Stimulated activated naive CD8-positive, alpha-beta T cell treated with anti-CD3 and anti-CD28 coated beads, Interleukin-15, amount 100 ng/mL, for 72 hours (primary cell): ENCODE data around the gene CACNB1.
A peak's percentile ranks its signal among the peaks of the same experiment; 100 is the strongest.

ENCODE experiments used
- ATAC-seq: fragments of 150-1000 bp; cut with Tn5 transposase; 2 replicates; pipeline ENCODE4 v1.10.0; 2021; ENCODE audit warnings: mild to moderate bottlenecking, moderate library complexity
- DNase-seq, 2 donors: peaks; one replicate each; pipeline ENCODE4 v3.0.0; 2021 to 2022
- H3K27ac Mint-ChIP-seq, 2 donors: one replicate each; pipeline ENCODE4 v1.8.0; 2022; ENCODE audit warnings: mild to moderate bottlenecking in 2 of 2, mixed read lengths in 2 of 2, moderate library complexity in 2 of 2
- H3K27me3 Mint-ChIP-seq: one replicate; pipeline ENCODE4 v1.8.0; 2022; ENCODE audit warnings: mixed read lengths
- H3K4me1 Mint-ChIP-seq: one replicate; pipeline ENCODE4 v1.8.0; 2022; ENCODE audit warnings: mild to moderate bottlenecking, mixed read lengths
- H3K4me3 Mint-ChIP-seq, 2 donors: one replicate each; pipeline ENCODE4 v1.8.0; 2022; ENCODE audit warnings: mild to moderate bottlenecking in 2 of 2, mixed read lengths in 2 of 2, moderate library complexity in 1 of 2
- H3K9me3 Mint-ChIP-seq, 2 donors: one replicate each; pipeline ENCODE4 v1.8.0; 2022; ENCODE audit warnings: mixed read lengths in 2 of 2

CACNB1 gene

GRCh38 chr17:39196808-39197291, 619 bp downstream of the CACNB1 start:
- ATAC-seq = no peak
- peaks cover 71% of the 10 kb centered on the region for H3K4me1 Mint-ChIP-seq

GRCh38 chr17:39196241-39196807, 1.1 kb downstream of the CACNB1 start:
- no peak for DNase-seq
- peaks cover 65% of the 10 kb centered on the region for H3K4me1 Mint-ChIP-seq

More at GRCh38 chr17:39196808-39197291, 619 bp downstream of the CACNB1 start:
- Mint-ChIP-seq H3K27me3 (no peaks in the 10 kb centered on the region), H3K9me3 (no peaks in the 10 kb centered on the region), H3K4me3 (peak overlapping the region; percentile 85 to 86), H3K27ac (peak overlapping the region in 1 of 2 donors; percentile 20)
- DNase-seq = no peak

GRCh38 chr17:39195568-39196160, 1.8 kb downstream of the CACNB1 start:
- peaks cover 60% of the 10 kb centered on the region for H3K4me1 Mint-ChIP-seq
- H3K4me3 Mint-ChIP-seq = peak overlapping the region; percentile 67 to 68
- ATAC-seq (no peak), DNase-seq (no peak)
- H3K27me3 Mint-ChIP-seq = no peaks in the 10 kb centered on the region
- no peak overlapping the region for H3K27ac Mint-ChIP-seq
- H3K9me3 Mint-ChIP-seq = no peaks in the 10 kb centered on the region

More at GRCh38 chr17:39196241-39196807, 1.1 kb downstream of the CACNB1 start:
- no peaks in the 10 kb centered on the region for H3K9me3 Mint-ChIP-seq
- peak overlapping the region in 1 of 2 donors; percentile 10 for H3K27ac Mint-ChIP-seq
- no peaks in the 10 kb centered on the region for H3K27me3 Mint-ChIP-seq
- H3K4me3 Mint-ChIP-seq = peak overlapping the region; percentile 67 to 68
- ATAC-seq = no peak

GRCh38 chr17:39194985-39195524, 2.4 kb downstream of the CACNB1 start:
- H3K27ac Mint-ChIP-seq = no peak overlapping the region

GRCh38 chr17:39194089-39194984, 3.1 kb downstream of the CACNB1 start:
- H3K4me1 Mint-ChIP-seq = peaks cover 50% of the 10 kb centered on the region
- no peak overlapping the region for H3K27ac Mint-ChIP-seq
- no peak overlapping the region for H3K4me3 Mint-ChIP-seq
- H3K27me3 Mint-ChIP-seq = no peaks in the 10 kb centered on the region
- H3K9me3 Mint-ChIP-seq = no peaks in the 10 kb centered on the region
- ATAC-seq = no peak
- DNase-seq = no peak

More at GRCh38 chr17:39194985-39195524, 2.4 kb downstream of the CACNB1 start:
- ATAC-seq (no peak), DNase-seq (no peak)
- Mint-ChIP-seq H3K4me3 (no peak overlapping the region), H3K9me3 (no peaks in the 10 kb centered on the region), H3K4me1 (peaks cover 57% of the 10 kb centered on the region), H3K27me3 (no peaks in the 10 kb centered on the region)

GRCh38 chr17:39193346-39193745, 4.1 kb downstream of the CACNB1 start:
- H3K9me3 Mint-ChIP-seq = no peaks in the 10 kb centered on the region
- no peak overlapping the region for H3K27ac Mint-ChIP-seq
- ATAC-seq (no peak), DNase-seq (no peak)
- no peaks in the 10 kb centered on the region for H3K27me3 Mint-ChIP-seq
- peaks cover 41% of the 10 kb centered on the region for H3K4me1 Mint-ChIP-seq
- no peak overlapping the region for H3K4me3 Mint-ChIP-seq

- no peak for DNase-seq
- Mint-ChIP-seq H3K27ac (no peak overlapping the region), H3K27me3 (no peaks in the 10 kb centered on the region), H3K9me3 (no peaks in the 10 kb centered on the region), H3K4me1 (peaks cover 37% of the 10 kb centered on the region), H3K4me3 (no peak overlapping the region)
- no peak for ATAC-seq
These were observed 4.6 kb downstream of the CACNB1 start for GRCh38 chr17:39192901-39193300.

- H3K27ac Mint-ChIP-seq = peak overlapping the region in 1 of 2 donors; percentile 90
- no peak overlapping the region for H3K4me3 Mint-ChIP-seq
- ATAC-seq = no peak
- DNase-seq = no peak
- H3K9me3 Mint-ChIP-seq = no peaks in the 10 kb centered on the region
- peaks cover 34% of the 10 kb centered on the region for H3K4me1 Mint-ChIP-seq
- no peaks in the 10 kb centered on the region for H3K27me3 Mint-ChIP-seq
These were observed 5.5 kb downstream of the CACNB1 start for GRCh38 chr17:39191750-39192510.

- DNase-seq (no peak), ATAC-seq (no peak)
- no peaks in the 10 kb centered on the region for H3K9me3 Mint-ChIP-seq
- H3K27me3 Mint-ChIP-seq = no peaks in the 10 kb centered on the region
- peaks cover 3% of the 10 kb centered on the region for H3K4me1 Mint-ChIP-seq
- no peak overlapping the region for H3K27ac Mint-ChIP-seq
- no peak overlapping the region for H3K4me3 Mint-ChIP-seq
These were observed 10.2 kb downstream of the CACNB1 start for GRCh38 chr17:39187152-39187830.

GRCh38 chr17:39186481-39187002, 10.9 kb downstream of the CACNB1 start:
- no peaks in the 10 kb centered on the region for H3K27me3 Mint-ChIP-seq
- H3K4me1 Mint-ChIP-seq = no peaks in the 10 kb centered on the region
- no peak for ATAC-seq
- peak overlapping the region in 1 of 2 donors; percentile 33 for H3K27ac Mint-ChIP-seq
- DNase-seq = no peak
- H3K4me3 Mint-ChIP-seq = no peak overlapping the region
- no peaks in the 10 kb centered on the region for H3K9me3 Mint-ChIP-seq

GRCh38 chr17:39183720-39184119, 13.7 kb downstream of the CACNB1 start:
- no peak overlapping the region for H3K27ac Mint-ChIP-seq
- no peak overlapping the region for H3K4me3 Mint-ChIP-seq
- H3K4me1 Mint-ChIP-seq = no peaks in the 10 kb centered on the region
- DNase-seq (no peak), ATAC-seq (no peak)
- H3K9me3 Mint-ChIP-seq = no peaks in the 10 kb centered on the region
- no peaks in the 10 kb centered on the region for H3K27me3 Mint-ChIP-seq

- no peak for DNase-seq
- H3K27me3 Mint-ChIP-seq = no peaks in the 10 kb centered on the region
- H3K27ac Mint-ChIP-seq = no peak overlapping the region
- H3K4me3 Mint-ChIP-seq = no peak overlapping the region
- no peaks in the 10 kb centered on the region for H3K9me3 Mint-ChIP-seq
- no peaks in the 10 kb centered on the region for H3K4me1 Mint-ChIP-seq
- ATAC-seq = no peak
These were observed 14.4 kb downstream of the CACNB1 start for GRCh38 chr17:39183045-39183444.

- no peaks in the 10 kb centered on the region for H3K27me3 Mint-ChIP-seq
- H3K27ac Mint-ChIP-seq = no peak overlapping the region
- ATAC-seq = no peak
These were observed 16.2 kb downstream of the CACNB1 start for GRCh38 chr17:39181303-39181702.

GRCh38 chr17:39178536-39178935, 18.9 kb downstream of the CACNB1 start:
- H3K4me1 Mint-ChIP-seq = peaks cover 20% of the 10 kb centered on the region
- H3K4me3 Mint-ChIP-seq = no peak overlapping the region
- H3K27ac Mint-ChIP-seq = no peak overlapping the region
- ATAC-seq (no peak), DNase-seq (no peak)
- H3K9me3 Mint-ChIP-seq = no peaks in the 10 kb centered on the region
- no peaks in the 10 kb centered on the region for H3K27me3 Mint-ChIP-seq

More at GRCh38 chr17:39181303-39181702, 16.2 kb downstream of the CACNB1 start:
- DNase-seq = no peak
- no peaks in the 10 kb centered on the region for H3K4me1 Mint-ChIP-seq
- no peak overlapping the region for H3K4me3 Mint-ChIP-seq
- no peaks in the 10 kb centered on the region for H3K9me3 Mint-ChIP-seq
